DLD1 (cell line): ENCODE measurements around the gene SRGAP2B.
"Not testable (repeated sequence)": the region's sequence is repeated elsewhere in the genome, so short reads cannot be mapped to it uniquely, and the experiment has no call there.

Experiments used
- in situ Hi-C: cut with HindIII; loops from 2 replicates; pipeline ENCODE4 v1.10.0; 2017; ENCODE audit warnings: low sequenced_read_pairs

SRGAP2B gene

DNA sequence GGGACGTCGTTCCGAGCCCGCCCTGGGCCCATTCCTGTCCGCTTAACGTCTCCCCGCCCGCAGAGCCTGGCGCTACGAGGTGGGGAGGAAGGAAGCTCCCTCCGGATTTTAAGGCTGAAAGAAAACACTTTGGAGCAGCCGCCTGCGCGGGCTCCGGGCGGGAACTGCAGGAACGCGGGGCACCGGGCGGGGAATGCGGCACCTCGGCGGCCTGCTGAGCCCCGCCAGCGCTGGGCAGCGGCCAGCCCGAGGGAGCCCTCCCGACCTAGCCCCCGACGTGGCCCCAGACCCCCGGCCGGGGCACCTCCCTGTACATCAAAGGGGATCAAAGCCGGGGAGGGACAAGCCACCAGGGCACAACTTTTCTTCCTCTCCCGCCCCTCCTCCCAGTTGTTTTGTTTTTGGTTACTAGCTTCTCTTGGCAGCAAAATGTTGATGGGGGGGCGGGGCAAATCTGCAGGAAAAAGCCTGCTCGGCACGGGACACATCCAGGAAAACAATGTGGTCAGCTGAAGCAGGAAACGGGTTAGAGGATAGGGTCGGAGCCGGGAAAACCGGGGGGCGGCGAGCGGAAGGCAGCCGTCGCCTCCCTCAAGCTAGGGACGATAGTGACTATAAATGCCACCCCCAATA, 1.5 kb downstream of the SRGAP2B start:
- in situ Hi-C loops: not testable (repeated sequence)

GRCh38 chr1:145082483-145083255, 12.5 kb downstream of the SRGAP2B start:
- in situ Hi-C loops: not testable (repeated sequence)

- in situ Hi-C loops: not testable (repeated sequence)
Observed at GRCh38 chr1:145080193-145080592, 14.9 kb downstream of the SRGAP2B start.

GRCh38 chr1:145079737-145080136, 15.4 kb downstream of the SRGAP2B start:
- in situ Hi-C loops: not testable (repeated sequence)

DNA sequence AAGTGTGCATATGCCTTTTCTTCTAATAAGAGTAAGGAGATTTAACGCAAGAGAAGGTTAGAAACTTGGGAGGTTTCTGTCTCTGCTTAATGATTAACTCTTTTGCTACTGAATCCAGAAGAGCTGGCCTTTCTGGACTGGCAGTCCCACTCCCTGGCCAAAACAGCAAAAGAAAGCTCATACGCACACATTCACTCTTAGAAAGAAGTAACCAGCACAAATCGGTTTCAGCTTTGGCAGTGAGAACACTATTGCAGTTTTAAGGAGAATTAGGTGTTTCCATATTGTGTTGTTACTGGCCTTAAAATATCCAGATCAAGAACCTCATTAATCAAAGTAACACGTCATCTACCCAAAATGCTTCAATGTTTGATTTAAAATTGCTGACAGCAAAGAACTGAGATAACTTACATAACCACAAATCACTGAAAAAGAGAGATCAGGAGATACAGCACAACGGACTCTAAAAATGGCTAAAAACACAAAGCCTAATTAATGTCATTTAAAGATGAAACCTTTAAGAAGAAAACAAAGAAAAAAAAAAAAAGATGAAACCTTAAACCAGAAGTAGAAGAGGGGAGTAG, 16.2 kb downstream of the SRGAP2B start:
- in situ Hi-C loops: not testable (repeated sequence)

- in situ Hi-C loops: not testable (repeated sequence)
Observed at GRCh38 chr1:145077872-145078786, 17.0 kb downstream of the SRGAP2B start.

- in situ Hi-C loops: not testable (repeated sequence)
Observed at GRCh38 chr1:145076877-145077276, 18.3 kb downstream of the SRGAP2B start.

GRCh38 chr1:145074021-145074559, 21.0 kb downstream of the SRGAP2B start:
- in situ Hi-C loops: not testable (repeated sequence)

DNA sequence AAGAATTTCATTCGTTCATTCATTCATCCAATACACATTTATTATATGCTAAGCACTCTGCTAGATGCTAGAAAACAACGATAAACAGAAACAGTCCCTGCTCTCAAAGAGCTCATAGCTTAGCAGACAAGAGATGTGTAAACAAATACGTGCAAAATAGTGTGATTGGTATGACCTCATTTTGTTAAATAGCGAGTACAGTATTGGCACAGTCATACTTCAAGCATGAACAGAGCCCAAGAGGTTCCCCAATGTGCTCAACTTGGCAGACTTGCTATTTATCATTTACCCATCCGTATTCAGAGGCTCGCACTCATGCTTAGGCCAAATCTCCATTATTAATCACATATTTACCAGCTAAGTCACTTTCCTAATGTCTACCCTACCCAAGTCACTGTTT, 23.6 kb downstream of the SRGAP2B start:
- in situ Hi-C loops: not testable (repeated sequence)

GRCh38 chr1:145066486-145066885, 28.6 kb downstream of the SRGAP2B start:
- in situ Hi-C loops: not testable (repeated sequence)

GRCh38 chr1:145065194-145065826, 29.8 kb downstream of the SRGAP2B start:
- in situ Hi-C loops: not testable (repeated sequence)

DNA sequence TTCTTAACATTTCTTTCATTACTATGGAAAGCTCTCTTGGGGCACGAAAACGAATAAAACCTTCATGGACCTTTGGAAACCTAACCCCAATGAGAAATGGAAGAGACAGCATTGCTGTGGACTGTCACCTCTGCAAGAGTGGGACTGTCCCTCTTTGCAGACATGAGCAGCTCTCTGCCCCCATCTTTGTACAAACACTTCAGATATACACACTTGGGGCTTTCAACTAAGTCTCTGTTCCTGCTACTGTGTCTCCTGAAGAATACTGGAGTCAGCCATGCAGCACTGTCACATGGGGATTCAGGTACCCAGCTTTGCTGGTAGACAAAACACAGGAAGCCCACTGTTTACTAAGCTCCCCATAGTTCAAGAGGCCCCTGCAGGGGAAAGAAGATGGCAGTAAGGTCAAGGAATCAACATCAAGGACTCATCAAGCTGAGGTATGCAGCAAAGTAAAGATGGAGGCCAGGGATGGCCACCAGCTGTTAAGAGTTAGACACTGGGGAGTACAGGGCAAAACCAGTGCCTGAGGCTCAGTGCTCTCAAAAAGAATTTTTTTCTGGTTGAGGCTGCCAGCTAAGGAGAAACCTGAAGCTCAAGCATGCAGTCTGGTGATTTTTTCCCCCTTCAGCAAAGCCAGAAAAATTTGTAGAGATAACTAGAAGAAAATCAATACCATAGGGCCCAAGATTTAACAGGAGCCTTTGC, 31.0 kb downstream of the SRGAP2B start:
- in situ Hi-C loops: not testable (repeated sequence)

GRCh38 chr1:145063285-145063684, 31.8 kb downstream of the SRGAP2B start:
- in situ Hi-C loops: not testable (repeated sequence)

- in situ Hi-C loops: not testable (repeated sequence)
Observed at GRCh38 chr1:145058184-145058583, 36.9 kb downstream of the SRGAP2B start.

GRCh38 chr1:145055217-145055760, 39.8 kb downstream of the SRGAP2B start:
- in situ Hi-C loops: not testable (repeated sequence)

GRCh38 chr1:145053428-145053827, 41.7 kb downstream of the SRGAP2B start:
- in situ Hi-C loops: not testable (repeated sequence)

- in situ Hi-C loops: not testable (repeated sequence)
Observed at GRCh38 chr1:145052019-145052776, 42.9 kb downstream of the SRGAP2B start.

DNA sequence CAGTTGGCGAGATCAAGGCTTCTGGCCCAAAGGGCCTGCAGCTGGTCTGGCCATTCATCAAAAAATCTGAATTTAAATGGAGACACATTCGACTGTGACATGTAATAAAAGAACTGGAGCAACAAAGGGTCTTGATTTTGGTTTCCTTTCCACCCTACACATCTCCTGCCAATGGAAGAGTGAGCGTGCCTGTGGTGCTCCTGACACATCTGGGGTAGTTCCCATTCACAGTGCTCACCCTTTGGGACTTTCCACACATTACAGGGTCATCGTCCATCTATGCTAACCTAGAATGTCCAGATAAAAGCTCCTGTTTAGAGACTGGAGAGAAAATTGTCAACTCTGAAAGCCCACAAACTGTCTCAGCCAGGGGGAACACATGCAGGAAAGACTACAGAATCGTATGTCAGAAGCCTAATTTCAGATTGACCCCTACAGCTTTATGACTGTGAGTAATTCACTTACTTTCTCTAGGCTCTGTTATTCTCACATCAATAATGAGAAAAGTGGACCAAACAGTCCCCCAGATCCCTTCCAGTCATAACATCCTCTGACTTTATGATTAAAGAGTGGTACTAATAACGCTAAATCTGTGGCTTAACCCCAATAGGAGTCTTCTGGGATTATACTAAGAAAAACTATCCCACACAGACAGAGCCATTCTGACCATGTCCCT, 46.8 kb downstream of the SRGAP2B start:
- in situ Hi-C loops: not testable (repeated sequence)
